Adipocyte (in vitro differentiated cells): ENCODE measurements around the gene ITPKB.
A peak's percentile ranks its signal among the peaks of the same experiment; 100 is the strongest.
"Not testable (repeated sequence)": the region's sequence is repeated elsewhere in the genome, so short reads cannot be mapped to it uniquely, and the experiment has no call there.

ENCODE experiments used
- DNase-seq: peaks from one replicate; pipeline ENCODE4 v3.0.0-alpha.2; 2015; ENCODE audit warnings: low read depth
- H3K27me3 ChIP-seq: replicated peaks from 2 replicates; pipeline ENCODE4 v1.7.0; 2013; ENCODE audit warnings: mild to moderate bottlenecking, low read length, moderate library complexity; ENCODE audit not compliant: control insufficient read depth, insufficient read depth
- H3K36me3 ChIP-seq: 2 replicates; pipeline ENCODE4 v1.7.0; 2013; ENCODE audit warnings: low read length, mild to moderate bottlenecking, moderate library complexity; ENCODE audit not compliant: control insufficient read depth, insufficient read depth, severe bottlenecking
- H3K4me1 ChIP-seq: 2 replicates; pipeline ENCODE4 v1.7.0; 2013; ENCODE audit warnings: mild to moderate bottlenecking, low read length, moderate library complexity; ENCODE audit not compliant: control insufficient read depth, insufficient read depth
- H3K4me3 ChIP-seq: 2 replicates; pipeline ENCODE4 v1.7.0; 2013; ENCODE audit warnings: mild to moderate bottlenecking, low read length, moderate library complexity
- H3K9ac ChIP-seq: 2 replicates; pipeline ENCODE4 v1.7.0; 2013; ENCODE audit warnings: mild to moderate bottlenecking, low read length, moderate library complexity
- H3K9me3 ChIP-seq: 2 replicates; pipeline ENCODE4 v1.7.0; 2013; ENCODE audit warnings: mild to moderate bottlenecking, low read length, moderate library complexity; ENCODE audit not compliant: control insufficient read depth

The ITPKB gene

DNA sequence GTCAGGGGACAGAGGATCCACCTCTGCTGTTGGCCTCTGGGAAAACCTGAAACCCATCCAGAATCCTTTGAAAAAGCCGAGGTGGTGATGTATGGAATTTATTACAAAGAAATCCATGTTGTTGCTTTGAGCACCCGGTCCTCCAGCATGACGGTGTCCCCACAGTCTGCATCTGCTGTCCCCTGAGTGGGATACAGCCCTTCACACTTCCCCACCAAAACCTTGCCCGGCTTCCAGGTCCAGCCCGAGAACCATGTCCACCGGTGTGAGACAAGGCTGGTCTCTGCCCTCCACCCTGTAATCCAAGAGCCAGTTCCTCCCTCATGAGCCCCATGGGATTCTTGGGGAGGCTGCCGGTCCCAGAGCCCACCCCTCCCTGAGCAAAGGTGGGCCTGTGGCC, 120.1 kb downstream of the ITPKB start:
- H3K27me3 ChIP-seq, result peaks cover 7% of the 10 kb centered on the region
- H3K4me1 ChIP-seq, result no peaks in the 10 kb centered on the region
- H3K36me3 ChIP-seq, result no peaks in the 10 kb centered on the region
- H3K4me3 ChIP-seq, result no peak overlapping the region
- DNase-seq, result no peak
- no peak overlapping the region for H3K9ac ChIP-seq
- H3K9me3 ChIP-seq, result peaks cover 6% of the 10 kb centered on the region

DNA sequence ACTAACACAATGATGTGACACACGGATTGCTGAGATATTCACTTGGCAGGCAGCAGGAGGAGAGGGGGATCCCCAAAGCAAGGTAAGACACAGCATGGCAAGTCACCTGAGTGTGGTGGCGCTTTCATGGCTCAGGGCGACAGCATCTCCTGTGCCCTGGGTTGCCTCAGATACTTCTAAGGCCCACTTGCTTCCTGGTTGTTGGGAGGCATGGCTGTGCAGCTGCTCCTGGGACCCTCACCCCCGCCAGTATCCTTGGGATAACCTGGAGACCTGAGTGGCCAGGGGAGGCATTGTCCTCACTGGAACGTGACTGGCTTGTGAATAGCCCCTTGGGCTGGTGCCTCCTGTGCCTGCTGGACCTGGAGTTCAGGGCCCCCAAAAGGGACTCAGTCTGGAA, 120.7 kb downstream of the ITPKB start:
- Histone ChIP-seq H3K4me1 (no peaks in the 10 kb centered on the region), H3K4me3 (no peak overlapping the region), H3K27me3 (peaks cover 7% of the 10 kb centered on the region), H3K9me3 (peaks cover 6% of the 10 kb centered on the region), H3K36me3 (no peaks in the 10 kb centered on the region), H3K9ac (no peak overlapping the region)
- DNase-seq, result no peak

DNA sequence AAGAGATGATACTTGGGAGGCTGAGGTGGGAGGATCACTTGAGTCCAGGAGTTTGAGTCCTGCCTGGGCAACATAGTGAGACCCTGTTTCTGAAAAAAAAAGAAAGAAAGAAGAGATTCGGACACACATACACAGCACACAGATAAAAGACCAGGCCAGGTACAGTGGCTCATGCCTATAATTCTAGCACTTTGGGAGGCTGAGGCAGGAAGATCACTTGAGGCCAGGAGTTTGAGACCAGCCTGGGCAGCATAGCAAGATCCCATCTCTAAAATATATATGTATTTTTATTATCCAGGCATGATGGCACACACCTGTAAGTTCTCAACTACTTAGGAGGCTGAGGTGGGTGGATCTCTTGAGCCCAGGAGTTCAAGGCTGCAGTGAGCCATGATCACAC, 121.4 kb downstream of the ITPKB start:
- not testable (repeated sequence) for H3K9me3 ChIP-seq, DNase-seq, H3K27me3 ChIP-seq, H3K9ac ChIP-seq, H3K4me1 ChIP-seq, H3K36me3 ChIP-seq, H3K4me3 ChIP-seq

DNA sequence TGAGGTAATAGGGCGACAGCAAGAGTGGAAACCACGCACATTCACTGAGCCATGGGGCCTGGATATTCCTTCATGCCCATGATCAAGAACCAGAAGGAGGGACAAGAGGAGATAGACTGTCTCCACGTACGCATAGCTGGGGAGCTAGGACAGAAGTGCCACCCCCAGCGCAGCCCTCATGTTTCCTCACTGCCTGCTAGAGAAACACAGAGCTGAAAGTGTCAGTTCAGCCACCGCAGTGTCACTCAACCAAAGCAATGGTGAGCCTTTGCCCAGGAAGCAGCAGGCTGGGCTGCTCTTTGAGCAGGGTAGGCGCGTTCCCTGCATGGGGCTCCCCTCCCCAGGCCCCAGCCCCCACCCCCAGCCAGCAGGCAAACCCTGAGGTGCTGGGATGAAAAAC, 122.0 kb downstream of the ITPKB start:
- no peak for DNase-seq

DNA sequence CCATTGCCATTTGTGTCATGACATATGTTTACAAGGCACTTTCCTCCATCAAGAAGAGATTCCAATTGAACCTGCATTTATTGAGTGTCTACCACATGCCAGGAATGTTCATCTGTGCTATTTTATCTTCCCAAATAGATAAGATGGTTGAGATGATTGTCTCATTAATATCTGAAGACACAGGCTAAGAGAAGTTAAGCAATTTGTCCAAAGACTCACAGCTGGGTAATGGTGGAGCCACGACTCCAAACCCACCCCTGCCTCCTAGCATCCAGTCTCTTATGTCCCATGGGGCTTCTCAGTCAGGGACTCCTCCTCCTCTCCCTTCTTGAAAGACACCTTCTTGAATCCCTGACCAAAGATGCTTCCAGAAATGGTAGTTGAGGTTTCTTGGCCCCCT, 122.4 kb downstream of the ITPKB start:
- Histone ChIP-seq H3K4me1 (no peaks in the 10 kb centered on the region), H3K27me3 (peaks cover 7% of the 10 kb centered on the region), H3K9me3 (peaks cover 1% of the 10 kb centered on the region), H3K36me3 (no peaks in the 10 kb centered on the region), H3K9ac (no peak overlapping the region), H3K4me3 (no peak overlapping the region)
- no peak for DNase-seq

More for the DNA sequence above, 122.0 kb downstream of the ITPKB start:
- peaks cover 6% of the 10 kb centered on the region for H3K9me3 ChIP-seq
- no peak overlapping the region for H3K4me3 ChIP-seq
- no peaks in the 10 kb centered on the region for H3K4me1 ChIP-seq
- H3K27me3 ChIP-seq, result peaks cover 7% of the 10 kb centered on the region
- H3K9ac ChIP-seq, result no peak overlapping the region
- no peaks in the 10 kb centered on the region for H3K36me3 ChIP-seq

DNA sequence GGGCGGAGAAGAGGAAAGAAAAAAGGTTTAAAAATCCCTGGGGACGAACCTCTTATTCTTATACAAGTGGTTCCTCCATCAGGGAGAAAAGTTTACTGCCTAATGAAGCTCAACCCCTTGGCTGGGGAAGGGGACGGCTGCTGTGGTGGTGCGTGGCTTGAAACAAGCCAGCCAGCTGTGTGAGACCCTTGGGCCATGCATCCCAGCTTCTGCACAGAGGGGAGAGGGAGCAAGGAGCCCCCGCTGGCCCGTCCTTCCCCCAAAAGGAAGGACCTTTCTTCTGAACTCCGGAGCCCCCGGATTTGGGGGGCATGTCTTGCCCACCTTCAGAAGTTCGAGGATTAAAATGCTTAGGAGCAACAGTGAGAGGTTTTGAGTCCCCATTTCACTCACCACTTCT, 123.2 kb downstream of the ITPKB start:
- Histone ChIP-seq H3K9ac (no peak overlapping the region), H3K9me3 (no peaks in the 10 kb centered on the region), H3K4me3 (no peak overlapping the region), H3K27me3 (peaks cover 7% of the 10 kb centered on the region), H3K4me1 (no peaks in the 10 kb centered on the region), H3K36me3 (no peaks in the 10 kb centered on the region)
- DNase-seq, result no peak

DNA sequence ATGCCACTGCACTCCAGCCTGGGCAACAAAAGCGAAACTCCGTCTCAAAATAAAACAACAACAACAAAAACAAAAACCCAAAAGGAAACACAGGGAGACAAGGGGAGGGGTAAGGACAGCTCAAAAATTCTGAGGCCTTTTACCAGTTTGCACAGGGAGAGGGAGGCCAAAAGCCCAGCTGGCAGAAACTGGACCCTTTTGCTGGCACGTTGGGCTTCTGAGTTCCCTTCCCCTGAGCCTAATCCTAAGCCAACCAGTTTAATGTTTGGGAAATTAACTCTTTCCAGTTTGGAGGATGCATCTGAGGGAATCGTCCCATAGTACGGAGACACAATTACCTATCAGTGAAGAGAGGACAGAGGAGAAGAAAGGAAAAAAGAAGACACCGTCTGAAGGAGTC, 127.1 kb downstream of the ITPKB start:
- not testable (repeated sequence) for H3K27me3 ChIP-seq, H3K36me3 ChIP-seq, H3K9ac ChIP-seq, H3K9me3 ChIP-seq, H3K4me3 ChIP-seq, DNase-seq
- peaks cover 29% of the 10 kb centered on the region for H3K4me1 ChIP-seq

DNA sequence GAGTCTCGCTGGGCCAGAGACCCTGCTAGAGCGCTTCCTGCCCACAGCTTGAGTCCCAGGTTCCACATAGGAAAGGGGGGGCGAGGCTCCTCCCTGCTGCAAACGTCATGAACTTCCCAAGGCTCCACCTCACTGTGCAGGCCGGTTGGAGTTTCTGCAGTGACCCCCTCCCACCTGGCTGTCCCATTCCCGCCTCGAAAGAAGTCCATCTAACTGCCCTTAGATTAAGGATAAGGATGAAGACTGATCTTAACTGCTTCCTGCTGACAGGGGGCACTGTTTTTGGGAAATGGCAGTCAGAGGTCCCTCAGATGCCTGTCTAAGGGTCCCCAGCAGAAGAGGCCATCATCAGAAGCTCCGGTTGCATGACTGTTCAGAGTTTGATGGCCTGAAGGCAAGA, 127.8 kb downstream of the ITPKB start:
- no peak for DNase-seq
- Histone ChIP-seq H3K9me3 (no peaks in the 10 kb centered on the region), H3K9ac (no peak overlapping the region), H3K4me1 (peaks cover 35% of the 10 kb centered on the region), H3K27me3 (peaks cover under 1% of the 10 kb centered on the region), H3K36me3 (no peaks in the 10 kb centered on the region), H3K4me3 (no peak overlapping the region)

DNA sequence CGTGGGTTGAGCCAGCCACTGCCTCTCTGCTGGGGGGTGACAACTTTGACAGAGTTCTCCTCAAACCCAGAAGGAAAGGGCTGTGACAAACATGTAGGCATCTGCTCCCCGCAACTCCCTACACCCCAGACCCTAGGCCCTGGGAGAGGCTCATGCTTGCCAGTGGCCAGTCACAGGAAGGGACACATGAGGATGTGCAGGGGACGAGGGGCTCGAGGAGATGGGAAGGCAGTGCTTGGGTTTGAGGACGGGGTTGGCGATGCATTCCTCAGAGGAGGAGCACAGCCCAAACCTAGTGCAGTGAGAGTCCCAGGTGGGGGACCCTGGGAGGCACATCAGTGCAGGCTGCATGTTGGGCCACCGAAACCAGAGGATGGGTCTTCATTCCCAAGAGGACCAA, 128.4 kb downstream of the ITPKB start:
- H3K4me1 ChIP-seq, result peaks cover 42% of the 10 kb centered on the region
- H3K9me3 ChIP-seq, result no peaks in the 10 kb centered on the region
- no peak overlapping the region for H3K9ac ChIP-seq
- no peaks in the 10 kb centered on the region for H3K27me3 ChIP-seq
- DNase-seq, result no peak
- no peaks in the 10 kb centered on the region for H3K36me3 ChIP-seq
- H3K4me3 ChIP-seq, result no peak overlapping the region

DNA sequence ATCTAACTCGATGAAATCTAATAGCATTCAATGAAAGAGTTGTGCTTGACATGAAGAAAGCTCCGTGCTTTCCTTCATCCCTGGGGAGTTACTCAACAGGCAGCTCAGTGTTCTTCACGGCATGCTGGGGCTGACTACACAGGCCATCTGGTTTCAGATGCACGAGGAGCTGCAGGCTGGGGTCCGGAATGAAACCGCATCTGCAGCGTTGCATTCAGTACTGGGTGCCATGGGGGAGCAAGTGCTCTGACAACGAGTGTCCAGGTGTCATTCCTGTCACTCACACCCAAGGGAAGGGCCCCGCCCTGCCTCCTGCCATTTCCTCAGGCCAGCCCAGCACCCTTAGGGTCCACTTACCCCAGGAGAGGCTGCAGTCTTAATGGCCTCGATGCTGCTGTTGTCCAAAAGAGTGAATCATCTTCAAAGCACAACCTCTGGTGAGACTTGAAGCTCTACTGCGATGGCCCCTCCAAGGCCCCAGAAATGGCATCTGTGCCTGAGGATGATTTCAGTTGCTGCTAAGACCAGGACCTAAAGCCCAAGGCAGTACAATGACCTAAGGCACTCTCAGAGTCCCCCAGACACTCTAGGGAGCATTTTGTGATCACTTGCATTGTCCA, 129.1 kb downstream of the ITPKB start:
- Histone ChIP-seq H3K36me3 (no peaks in the 10 kb centered on the region), H3K9ac (peak overlapping the region; percentile 7), H3K4me3 (no peak overlapping the region), H3K4me1 (peaks cover 49% of the 10 kb centered on the region), H3K27me3 (no peaks in the 10 kb centered on the region), H3K9me3 (no peaks in the 10 kb centered on the region)
- peak; percentile 95 for DNase-seq

DNA sequence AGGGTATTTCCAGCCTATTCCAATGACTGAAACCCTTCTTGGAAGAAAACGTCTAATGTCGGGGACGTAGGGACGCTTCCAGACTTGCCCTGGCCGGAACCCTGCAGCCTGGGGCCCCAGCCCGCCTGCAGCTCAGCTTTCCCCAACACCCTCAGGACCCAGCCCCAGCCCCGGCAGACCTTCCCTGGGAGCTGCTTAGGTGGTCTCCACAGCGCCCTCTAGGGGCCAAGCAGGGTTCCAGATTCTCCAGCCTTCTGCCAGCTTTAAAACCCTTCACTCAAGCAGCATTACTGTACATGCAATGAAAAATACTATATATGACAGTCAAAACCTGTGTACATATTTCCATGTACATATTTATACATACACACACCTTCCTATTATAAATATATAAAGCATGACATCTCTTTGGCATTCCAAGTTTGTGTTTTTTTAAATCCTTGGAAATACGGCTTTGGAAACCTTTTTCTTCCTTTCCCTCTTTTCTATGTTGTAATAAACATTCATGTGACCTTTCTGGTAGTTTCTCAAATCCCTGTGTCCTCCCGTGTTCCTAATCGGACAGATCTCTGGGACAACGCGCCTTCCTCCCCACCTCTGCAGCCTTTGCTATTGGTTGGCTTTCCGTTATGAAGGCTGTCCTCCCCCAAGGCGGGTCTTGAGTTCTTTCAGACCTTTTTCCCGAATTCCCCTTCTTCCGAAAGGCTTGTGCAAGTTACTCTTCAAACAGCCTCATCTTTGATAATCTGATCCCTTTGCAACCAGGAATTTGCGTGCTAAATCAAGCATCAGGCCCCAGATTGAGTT, 130.2 kb downstream of the ITPKB start:
- Histone ChIP-seq H3K4me3 (no peak overlapping the region), H3K36me3 (no peaks in the 10 kb centered on the region), H3K27me3 (no peaks in the 10 kb centered on the region), H3K9ac (peak overlapping the region; percentile 8), H3K4me1 (peaks cover 59% of the 10 kb centered on the region), H3K9me3 (no peaks in the 10 kb centered on the region)
- peak; percentile 68 for DNase-seq
